NCI-H2196 (cell line): ENCODE measurements around the gene TRMO.
"Not testable (repeated sequence)": the region's sequence is repeated elsewhere in the genome, so short reads cannot be mapped to it uniquely, and the experiment has no call there.

Experiments used
- DNase-seq: peaks from one replicate; lab custom pipeline; 2025; ENCODE audit not compliant: unreplicated experiment; lab: John Stamatoyannopoulos, UW

TRMO gene, protein sequence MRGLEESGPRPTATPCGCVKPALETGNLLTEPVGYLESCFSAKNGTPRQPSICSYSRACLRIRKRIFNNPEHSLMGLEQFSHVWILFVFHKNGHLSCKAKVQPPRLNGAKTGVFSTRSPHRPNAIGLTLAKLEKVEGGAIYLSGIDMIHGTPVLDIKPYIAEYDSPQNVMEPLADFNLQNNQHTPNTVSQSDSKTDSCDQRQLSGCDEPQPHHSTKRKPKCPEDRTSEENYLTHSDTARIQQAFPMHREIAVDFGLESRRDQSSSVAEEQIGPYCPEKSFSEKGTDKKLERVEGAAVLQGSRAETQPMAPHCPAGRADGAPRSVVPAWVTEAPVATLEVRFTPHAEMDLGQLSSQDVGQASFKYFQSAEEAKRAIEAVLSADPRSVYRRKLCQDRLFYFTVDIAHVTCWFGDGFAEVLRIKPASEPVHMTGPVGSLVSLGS

GRCh38 chr9:97921959-97922724 lies at the start of gene TRMO:
TRMO (minus strand) TSS chr9:97922500; CDS start chr9:97922493, 7 bp downstream.
- DNase-seq = peak; percentile 98

- no peak for DNase-seq
Observed at GRCh38 chr9:97970165-97970564, 47.9 kb upstream of the TRMO start.

DNA sequence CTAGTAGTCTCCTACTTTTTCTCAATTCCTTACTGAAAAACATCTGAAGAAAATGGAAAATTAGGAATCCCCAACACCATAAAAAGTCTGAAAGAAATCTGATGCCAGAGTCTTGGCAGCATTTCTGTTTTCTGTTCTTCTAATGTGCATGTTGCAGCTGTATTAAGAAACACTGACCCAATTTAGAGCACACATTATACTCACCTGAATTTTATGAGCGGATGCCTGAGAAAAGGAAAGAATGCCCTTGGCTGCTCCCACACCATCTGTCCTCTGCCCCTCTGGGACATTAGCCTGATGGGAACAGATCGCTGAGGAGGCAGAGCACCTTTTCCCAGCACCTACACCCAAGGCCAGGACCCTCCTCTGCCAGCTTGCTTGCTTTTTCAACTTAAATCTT lies 46.7 kb upstream of the TRMO start:
- no peak for DNase-seq

- no peak for DNase-seq
Observed at GRCh38 chr9:97966493-97966892, 44.2 kb upstream of the TRMO start.

- no peak for DNase-seq
Observed at GRCh38 chr9:97964901-97965300, 42.6 kb upstream of the TRMO start.

DNA sequence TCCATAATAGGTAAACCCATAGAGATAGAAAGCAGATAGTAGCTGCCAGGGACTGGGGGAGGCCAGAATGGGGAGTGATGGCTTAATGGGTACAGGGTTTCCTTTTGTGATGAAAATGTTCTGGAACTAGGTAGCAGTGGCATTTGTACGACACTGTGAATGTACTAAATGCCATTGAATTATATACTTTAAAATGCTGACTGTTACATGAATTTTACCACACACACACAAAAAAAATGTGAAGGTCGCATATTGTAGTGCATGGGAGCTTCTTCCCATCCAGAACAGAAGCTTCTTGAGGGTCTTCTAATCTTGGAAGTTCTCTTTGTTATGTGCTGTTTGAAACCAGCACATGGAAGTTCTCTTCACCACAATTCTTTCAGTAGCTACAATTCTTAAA lies 40.9 kb upstream of the TRMO start:
- DNase-seq = no peak

DNA sequence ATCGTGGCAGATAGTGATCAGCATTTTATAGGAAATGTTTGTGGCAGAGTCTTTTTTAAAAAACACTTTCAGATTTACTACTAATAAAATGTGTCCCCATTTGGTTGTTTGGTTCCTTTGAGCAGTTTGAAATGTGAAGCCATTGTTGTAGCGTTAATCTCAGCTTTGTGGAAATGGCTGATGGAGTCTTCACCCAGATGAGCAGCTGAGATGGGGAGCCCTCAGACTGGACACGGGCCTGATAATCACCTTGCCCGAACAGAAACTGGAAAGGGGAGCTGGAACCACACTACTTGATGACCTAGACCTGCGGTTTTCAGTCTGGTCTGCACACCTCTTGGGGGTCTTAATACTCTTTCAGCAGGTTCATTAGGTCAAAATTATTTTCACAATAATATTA lies 40.3 kb upstream of the TRMO start:
- DNase-seq = no peak

- DNase-seq = no peak
Observed at GRCh38 chr9:97962136-97962535, 39.8 kb upstream of the TRMO start.

DNA sequence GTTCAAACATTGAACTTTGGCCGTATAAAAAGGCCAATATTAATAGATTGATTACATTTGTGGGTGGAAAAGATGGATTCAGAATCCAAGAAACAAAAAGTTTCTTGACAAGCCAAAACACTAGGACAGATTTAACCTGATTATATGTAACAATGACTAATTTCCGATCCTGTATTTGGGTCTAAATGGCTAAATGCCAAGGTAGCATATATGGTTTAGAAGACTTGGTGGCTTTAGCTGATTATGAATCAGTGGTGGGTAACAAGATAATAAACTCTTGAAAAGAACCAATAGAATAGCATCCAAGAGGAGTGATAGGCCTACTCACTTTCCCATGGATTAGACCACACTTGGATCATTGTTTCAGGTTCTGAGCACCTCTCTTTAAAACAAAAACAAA lies 39.1 kb upstream of the TRMO start:
- no peak for DNase-seq

DNA sequence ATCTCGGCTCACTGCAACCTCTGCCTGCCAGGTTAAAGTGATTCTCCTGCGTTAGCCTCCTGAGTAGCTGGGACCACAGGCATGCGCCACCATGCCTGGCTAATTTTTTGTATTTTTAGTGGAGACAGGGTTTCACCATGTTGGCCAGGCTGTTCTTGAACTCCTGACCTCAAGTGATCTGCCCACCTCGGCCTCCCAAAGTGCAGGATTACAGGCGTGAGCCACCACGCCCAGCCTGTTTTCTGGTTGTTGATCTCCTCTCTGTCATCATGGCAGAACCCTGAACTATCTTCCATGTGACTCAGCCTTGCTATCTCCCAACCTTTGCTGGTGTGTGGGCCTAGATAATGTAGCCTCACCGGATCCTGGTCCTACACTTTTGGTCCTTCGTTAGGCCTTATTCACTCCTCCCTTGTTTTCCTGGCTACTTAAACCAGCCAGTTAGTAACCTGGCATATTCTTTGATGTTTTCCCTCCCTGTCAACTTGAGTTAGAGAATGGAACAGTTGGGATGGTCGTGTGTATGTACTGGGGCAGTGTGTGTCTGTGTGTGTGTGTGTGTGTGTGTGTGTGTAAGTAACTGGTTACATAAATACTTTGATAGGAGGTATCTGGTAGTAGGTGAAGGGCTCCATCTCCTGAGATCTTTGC lies 38.5 kb upstream of the TRMO start:
- not testable (repeated sequence) for DNase-seq

DNA sequence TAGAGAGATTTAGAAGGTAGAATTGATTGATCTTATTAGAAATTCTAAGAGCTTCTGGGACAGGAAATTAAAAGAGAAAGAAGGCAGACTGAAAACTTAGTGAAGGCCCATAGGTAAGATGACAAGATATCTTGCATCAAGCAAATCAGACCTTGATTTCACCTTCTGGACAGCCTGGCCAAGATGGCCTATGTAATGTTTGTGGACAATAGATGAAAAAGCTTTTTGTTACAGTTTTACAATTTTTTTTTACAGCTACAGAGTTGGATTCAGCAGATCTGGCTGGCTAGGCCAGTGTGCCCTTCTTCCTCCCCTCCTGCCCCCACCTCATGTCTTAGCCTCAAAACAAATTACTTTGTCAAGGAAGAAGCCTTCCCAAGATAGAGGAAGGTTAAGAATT lies 37.3 kb upstream of the TRMO start:
- DNase-seq = no peak

GRCh38 chr9:97958812-97959511 lies 36.7 kb upstream of the TRMO start:
- DNase-seq = no peak

DNA sequence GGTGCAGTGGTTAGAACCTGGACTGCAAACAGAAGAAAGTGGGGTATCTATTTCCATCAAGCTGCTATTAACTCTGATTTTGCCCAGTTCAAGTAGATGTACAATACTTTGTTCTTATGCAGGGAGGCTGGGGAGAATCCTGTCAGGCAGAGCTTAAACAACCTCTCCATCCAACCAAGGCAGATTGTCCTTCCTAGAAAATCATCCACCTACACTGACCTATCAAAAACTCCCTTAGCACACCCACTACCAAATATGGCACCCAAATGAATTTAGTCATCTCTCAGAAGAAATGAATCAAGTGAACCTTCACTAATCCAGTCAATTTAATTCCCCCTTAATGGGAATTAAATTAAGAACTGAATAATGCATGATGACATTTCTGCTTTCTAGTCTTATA lies 34.0 kb upstream of the TRMO start:
- DNase-seq = no peak

DNA sequence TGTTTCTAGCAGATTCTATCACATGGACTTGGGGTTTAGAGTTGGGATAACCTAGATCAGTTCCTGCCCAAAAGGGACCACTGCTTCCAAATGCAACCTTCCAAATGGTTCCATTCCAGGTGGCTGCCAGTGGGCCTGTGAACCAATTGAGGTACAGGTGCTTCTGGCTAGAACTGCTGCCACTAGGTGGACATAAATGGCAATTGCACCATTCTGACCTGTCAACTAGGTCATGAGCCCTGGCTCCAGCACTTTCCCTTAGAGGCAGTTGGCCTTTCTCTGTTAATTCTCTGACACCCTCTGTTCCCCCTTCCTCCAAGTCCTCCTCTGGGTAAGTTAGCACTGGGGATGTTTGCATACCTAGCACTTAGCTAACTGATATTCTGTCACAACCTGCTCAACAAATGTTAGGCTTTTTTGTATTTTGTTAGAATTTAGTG lies 32.3 kb upstream of the TRMO start:
- DNase-seq = peak; percentile 36

DNA sequence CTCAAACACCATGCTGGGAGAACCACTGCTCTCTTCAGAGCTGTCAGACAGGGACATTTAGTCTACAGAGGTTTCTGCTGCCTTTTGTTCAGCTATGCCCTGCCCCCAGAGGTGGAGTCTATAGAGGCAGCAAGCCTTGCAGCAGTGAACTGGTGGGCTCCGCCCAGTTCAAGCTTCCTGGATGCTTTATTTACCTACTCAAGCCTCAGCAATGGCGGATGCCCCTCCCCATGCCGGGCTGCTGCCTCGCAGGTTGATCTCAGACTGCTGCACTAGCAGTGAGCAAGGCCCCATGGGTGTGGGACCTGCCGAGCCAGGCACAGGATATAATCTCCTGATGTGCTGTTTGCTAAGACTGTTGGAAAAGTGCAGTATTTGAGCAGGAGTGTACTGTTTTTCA lies 28.6 kb upstream of the TRMO start:
- DNase-seq = not testable (repeated sequence)

DNA sequence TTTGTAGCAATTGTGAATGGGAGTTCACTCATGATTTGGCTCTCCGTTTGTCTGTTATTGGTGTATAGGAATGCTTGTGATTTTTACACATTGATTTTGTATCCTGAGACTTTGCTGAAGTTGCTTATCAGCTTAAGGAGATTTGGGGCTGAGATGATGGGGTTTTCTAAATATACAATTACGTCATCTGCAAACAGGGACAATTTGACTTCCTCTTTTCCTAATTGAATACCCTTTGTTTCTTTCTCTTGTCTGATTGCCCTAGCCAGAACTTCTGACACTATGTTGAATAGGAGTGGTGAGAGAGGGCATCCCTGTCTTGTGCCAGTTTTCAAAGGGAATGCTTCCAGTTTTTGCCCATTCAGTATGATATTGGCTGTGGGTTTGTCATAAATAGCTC lies 24.8 kb upstream of the TRMO start:
- DNase-seq = not testable (repeated sequence)

DNA sequence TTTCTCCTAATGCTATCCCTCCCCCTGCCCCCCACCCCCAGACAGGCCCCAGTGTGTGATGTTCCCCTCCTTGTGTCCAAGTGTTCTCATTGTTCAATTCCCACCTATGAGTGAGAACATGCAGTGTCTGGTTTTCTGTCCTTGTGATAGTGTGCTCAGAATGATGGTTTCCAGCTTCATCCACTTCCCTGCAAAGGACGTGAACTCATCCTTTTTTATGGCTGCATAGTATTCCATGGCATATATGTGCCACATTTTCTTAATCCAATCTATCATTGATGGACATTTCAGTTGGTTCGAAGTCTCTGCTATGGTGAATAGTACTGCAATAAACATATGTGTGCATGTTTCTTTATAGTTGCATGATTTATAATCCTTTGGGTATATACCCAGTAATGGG lies 23.2 kb upstream of the TRMO start:
- DNase-seq = not testable (repeated sequence)

DNA sequence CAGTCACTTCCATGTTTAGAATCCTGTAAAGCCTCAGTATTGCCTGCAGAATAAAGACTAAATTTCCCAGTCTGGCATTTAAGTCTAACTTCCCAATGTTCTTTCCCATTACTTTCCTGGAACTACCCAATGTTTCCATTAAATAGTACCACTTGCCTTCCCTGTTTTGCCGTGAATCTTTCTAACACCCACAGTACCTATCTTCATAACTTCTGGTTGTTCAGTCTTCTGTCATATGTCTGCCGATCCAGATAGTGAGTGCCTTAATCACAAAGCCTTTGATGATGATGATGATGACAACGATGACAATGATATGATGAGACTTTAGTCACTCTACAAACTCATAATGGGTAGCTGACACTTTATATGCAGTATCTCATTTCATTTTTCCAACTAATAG lies 22.3 kb upstream of the TRMO start:
- no peak for DNase-seq

GRCh38 chr9:97943308-97943855 lies 21.1 kb upstream of the TRMO start:
- DNase-seq = no peak

DNA sequence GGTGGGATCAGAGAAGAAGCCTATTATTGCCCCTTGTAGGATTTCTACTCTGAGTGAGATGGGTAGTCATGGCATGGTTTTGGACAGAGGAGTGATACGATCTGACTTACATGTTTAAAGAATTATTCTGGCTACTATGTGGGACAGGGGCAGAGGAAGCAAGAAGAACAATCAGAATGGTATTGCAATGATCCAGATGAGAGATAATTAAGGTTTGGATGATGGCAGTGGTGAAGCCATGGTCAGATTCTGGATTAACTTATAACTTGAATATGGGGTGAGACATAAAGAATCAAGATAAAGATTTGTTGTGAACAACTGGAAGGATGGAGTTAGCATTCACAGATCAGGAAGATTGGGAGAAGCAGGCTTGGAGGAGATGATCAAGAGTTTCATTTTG lies 19.0 kb upstream of the TRMO start:
- DNase-seq = no peak

GRCh38 chr9:97940741-97941140 lies 18.4 kb upstream of the TRMO start:
- no peak for DNase-seq
